Activated B cell treated with CpG ODN at 0.5 μM for 24 hours (primary cell): Measurements from ENCODE around the gene ABCB11. TPM values are rescaled to one million over a fixed set of nuclear protein-coding genes. Genes with fewer than 3 reads are reported as not detected.
A peak's percentile ranks its signal among the peaks of the same experiment; 100 is the strongest.

Experiments
- ATAC-seq: fragments of 200-7000 bp; cut with Tn5 transposase; one replicate; pipeline ENCODE4 v1.10.0; 2021; ENCODE audit warnings: low read depth, mild to moderate bottlenecking, moderate library complexity
- CTCF ChIA-PET: fragments of 350-600 bp; sonication (Branson Sonifier 250); formaldehyde crosslinking; loops from one replicate; lab custom pipeline; 2021; ENCODE audit warnings: antibody characterized with exemption; lab: Charles Lee
- POLR2A ChIA-PET: fragments of 350-600 bp; sonication (Branson Sonifier 250); formaldehyde crosslinking; loops from one replicate; lab custom pipeline; 2021; ENCODE audit warnings: antibody characterized with exemption; lab: Charles Lee
- DNase-seq: peaks from one replicate; pipeline ENCODE4 v3.0.0; 2022
- H3K27ac Mint-ChIP-seq: one replicate; pipeline ENCODE4 v1.8.0; 2020; ENCODE audit warnings: mixed read lengths
- H3K27me3 Mint-ChIP-seq: one replicate; pipeline ENCODE4 v1.8.0; 2021; ENCODE audit warnings: mixed read lengths
- H3K36me3 Mint-ChIP-seq: one replicate; pipeline ENCODE4 v1.8.0; 2021; ENCODE audit warnings: low read depth, mixed read lengths
- H3K4me1 Mint-ChIP-seq: one replicate; pipeline ENCODE4 v1.8.0; 2021; ENCODE audit warnings: mixed read lengths
- H3K4me3 Mint-ChIP-seq: one replicate; pipeline ENCODE4 v1.8.0; 2020; ENCODE audit warnings: mild to moderate bottlenecking, mixed read lengths
- H3K9me3 Mint-ChIP-seq: one replicate; pipeline ENCODE4 v1.8.0; 2020; ENCODE audit warnings: mixed read lengths
- CTCF ChIP-seq: fragments of 200-600 bp; IDR thresholded peaks from one replicate; pipeline ENCODE4 v1.8.0; 2022; ENCODE audit warnings: antibody characterized with exemption, mild to moderate bottlenecking
- intact Hi-C: fragments of 100-400 bp; cut with micrococcal nuclease; formaldehyde crosslinking; loops from one replicate; pipeline ENCODE4 v1.15.1; 2024
- total RNA-seq: library from RNA; stranded (reverse); gene quantifications from 2 replicates; pipeline ENCODE4 v1.2.3, GENCODE V29; 2022

Gene ABCB11
- total RNA-seq, 1 donor from 2014 or later = not detected

DNA sequence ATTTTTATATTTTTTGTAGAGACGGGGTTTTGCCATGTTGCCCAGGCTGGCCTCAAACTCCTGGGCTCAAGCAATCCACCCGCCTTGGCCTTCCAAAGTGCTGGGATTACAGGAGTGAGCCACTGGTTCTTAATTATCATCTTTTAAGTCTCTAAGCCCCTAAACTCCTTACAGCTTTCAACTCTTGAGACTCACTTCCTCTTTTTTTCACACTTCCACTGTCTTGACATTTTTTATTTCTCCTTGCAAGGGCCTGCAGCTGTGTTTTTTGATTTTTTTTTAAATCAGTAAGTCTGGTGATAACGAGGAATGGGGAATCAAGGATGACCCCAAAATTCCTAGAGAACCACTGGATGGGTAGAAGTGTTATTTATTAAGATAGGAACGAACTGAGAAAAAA lies 8.6 kb upstream of the ABCB11 start:
- peak overlapping the region; percentile 20 for H3K27ac Mint-ChIP-seq
- ATAC-seq (no peak), DNase-seq (no peak)
- peaks cover 19% of the 10 kb centered on the region for H3K9me3 Mint-ChIP-seq
- no peak overlapping the region for H3K4me3 Mint-ChIP-seq
- H3K4me1 Mint-ChIP-seq = peaks cover 22% of the 10 kb centered on the region
- intact Hi-C loops = no loop called here
- CTCF ChIA-PET = no interaction called here
- H3K27me3 Mint-ChIP-seq = no peaks in the 10 kb centered on the region
- POLR2A ChIA-PET = no interaction called here
- no peak for TF ChIP-seq CTCF
- no peaks in the 10 kb centered on the region for H3K36me3 Mint-ChIP-seq

DNA sequence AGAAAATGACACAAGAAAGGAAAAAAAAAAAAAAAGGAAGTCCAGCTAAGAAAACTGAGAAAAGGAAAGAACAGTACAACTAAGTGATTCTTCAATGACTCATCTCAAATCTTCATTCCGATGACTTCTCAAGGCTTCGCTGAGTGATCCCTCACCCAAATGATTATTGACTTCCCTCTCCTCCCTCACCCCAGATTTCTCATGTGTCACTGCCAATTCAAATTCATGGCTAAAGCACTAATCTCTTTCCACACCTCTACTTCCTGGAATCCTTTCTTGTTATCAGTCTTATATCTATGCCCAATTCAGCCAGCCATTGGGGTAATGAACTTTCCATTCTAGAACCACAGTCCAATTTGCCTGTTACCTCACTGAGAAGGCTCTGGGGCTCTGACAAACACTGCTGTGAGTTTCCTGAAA lies 7.2 kb upstream of the ABCB11 start:
- DNase-seq = no peak
- ATAC-seq = peak; percentile 61
- Mint-ChIP-seq H3K27ac (peak overlapping the region; percentile 55), H3K27me3 (no peaks in the 10 kb centered on the region), H3K4me3 (no peak overlapping the region), H3K36me3 (no peaks in the 10 kb centered on the region), H3K4me1 (peaks cover 22% of the 10 kb centered on the region), H3K9me3 (peaks cover 19% of the 10 kb centered on the region)
- TF ChIP-seq CTCF = no peak
- intact Hi-C loops = no loop called here
- CTCF ChIA-PET = no interaction called here
- POLR2A ChIA-PET = interaction anchor here (0.7 kb wide), 1 partner anchor 94 kb away, joined by 7 read pairs; no protein-coding TSS in a partner anchor

GRCh38 chr2:169036736-169037440 lies 5.8 kb upstream of the ABCB11 start:
- H3K9me3 Mint-ChIP-seq = peaks cover 7% of the 10 kb centered on the region
- no peak for ATAC-seq
- no peak overlapping the region for H3K27ac Mint-ChIP-seq
- TF ChIP-seq CTCF = no peak
- ChIA-PET CTCF (no interaction called here), POLR2A (no interaction called here)
- H3K36me3 Mint-ChIP-seq = no peaks in the 10 kb centered on the region
- H3K4me1 Mint-ChIP-seq = peaks cover 22% of the 10 kb centered on the region
- intact Hi-C loops = no loop called here
- DNase-seq = no peak
- H3K4me3 Mint-ChIP-seq = no peak overlapping the region
- H3K27me3 Mint-ChIP-seq = no peaks in the 10 kb centered on the region

DNA sequence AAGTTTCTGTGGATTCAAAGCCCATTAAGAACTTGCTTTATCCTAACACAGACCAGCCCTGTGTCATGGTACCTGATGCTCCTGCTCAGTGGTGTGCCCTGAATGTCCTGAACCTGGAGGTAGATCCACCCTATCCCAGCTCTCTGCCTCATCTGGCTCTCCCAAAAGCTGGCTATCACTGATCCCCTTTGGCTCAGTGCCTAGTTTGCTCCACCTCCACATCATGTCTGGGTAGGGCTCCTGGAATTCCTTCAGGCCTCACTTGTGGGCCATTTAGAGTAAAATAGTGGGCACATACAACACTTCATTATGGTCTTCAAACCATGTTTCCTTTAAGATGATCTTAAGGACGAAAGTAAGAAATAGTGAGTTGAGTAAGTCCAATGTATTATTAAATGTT lies 4.8 kb upstream of the ABCB11 start:
- Mint-ChIP-seq H3K27me3 (no peaks in the 10 kb centered on the region), H3K9me3 (peaks cover 7% of the 10 kb centered on the region), H3K4me3 (no peak overlapping the region), H3K27ac (no peak overlapping the region), H3K36me3 (no peaks in the 10 kb centered on the region), H3K4me1 (peaks cover 19% of the 10 kb centered on the region)
- POLR2A ChIA-PET = no interaction called here
- ATAC-seq = no peak
- DNase-seq = no peak
- intact Hi-C loops = no loop called here
- CTCF ChIA-PET = no interaction called here
- no peak for TF ChIP-seq CTCF

GRCh38 chr2:169034984-169035544 lies 3.9 kb upstream of the ABCB11 start:
- Mint-ChIP-seq H3K36me3 (no peaks in the 10 kb centered on the region), H3K4me1 (peaks cover 19% of the 10 kb centered on the region), H3K9me3 (peaks cover 7% of the 10 kb centered on the region), H3K4me3 (no peak overlapping the region), H3K27me3 (no peaks in the 10 kb centered on the region), H3K27ac (no peak overlapping the region)
- intact Hi-C loops = no loop called here
- ChIA-PET POLR2A (no interaction called here), CTCF (no interaction called here)
- no peak for ATAC-seq
- no peak for TF ChIP-seq CTCF
- DNase-seq = no peak
